HepG2 (cell line): ENCODE results near the gene GK. TPM values are rescaled to one million over a fixed set of nuclear protein-coding genes. Genes with fewer than 3 reads are reported as not detected.

ENCODE experiments used
- EZH2 ChIP-seq: conservative IDR thresholded peaks from 2 replicates; pipeline ENCODE4 v1.6.1; 2012; ENCODE audit warnings: mild to moderate bottlenecking, low read depth, low read length, moderate library complexity
- FOSL1 ChIP-seq: sonication (generic); formaldehyde crosslinking; IDR thresholded peaks from 2 replicates; pipeline ENCODE4 v1.9.0; 2021; ENCODE audit warnings: missing genetic modification reagents, borderline replicate concordance
- FOXA3 ChIP-seq: IDR thresholded peaks from 2 replicates; pipeline ENCODE4 v1.6.1; 2016; ENCODE audit warnings: missing genetic modification reagents, missing compliant biosample characterization
- GMEB2 ChIP-seq: IDR thresholded peaks from 2 replicates; pipeline ENCODE4 v1.6.1; 2016; ENCODE audit warnings: missing biosample characterization, missing genetic modification reagents, low read depth
- GTF3A ChIP-seq: sonication (generic); formaldehyde crosslinking; conservative IDR thresholded peaks from 2 replicates; pipeline ENCODE4 v1.4.0; 2020; ENCODE audit warnings: mild to moderate bottlenecking, missing genetic modification reagents
- IRF2 ChIP-seq: IDR thresholded peaks from 2 replicates; pipeline ENCODE4 v1.6.1; 2018; ENCODE audit warnings: missing genetic modification reagents, missing compliant biosample characterization
- KLF11 ChIP-seq: IDR thresholded peaks from 2 replicates; pipeline ENCODE4 v1.6.1; 2016; ENCODE audit warnings: missing compliant biosample characterization
- NFKBIZ ChIP-seq: IDR thresholded peaks from 2 replicates; pipeline ENCODE4 v1.6.1; 2018; ENCODE audit warnings: missing genetic modification reagents, missing compliant biosample characterization
- NR2F2 ChIP-seq: IDR thresholded peaks from 2 replicates; pipeline ENCODE4 v1.6.1; 2012; ENCODE audit warnings: low read depth, inconsistent platforms, borderline replicate concordance
- PRMT3 ChIP-seq: sonication (generic); formaldehyde crosslinking; IDR thresholded peaks from 2 replicates; pipeline ENCODE4 v1.8.1; 2022; ENCODE audit warnings: low read depth, mild to moderate bottlenecking, moderate library complexity, missing genetic modification reagents, borderline replicate concordance
- RARG ChIP-seq: sonication (generic); formaldehyde crosslinking; IDR thresholded peaks from 2 replicates; pipeline ENCODE4 v1.4.0; 2020; ENCODE audit warnings: low read depth, mild to moderate bottlenecking, missing genetic modification reagents
- SIX4 ChIP-seq: sonication (generic); formaldehyde crosslinking; IDR thresholded peaks from 2 replicates; pipeline ENCODE4 v1.4.0; 2020; ENCODE audit warnings: missing genetic modification reagents
- SMARCC2 ChIP-seq: fragments of 450-650 bp; IDR thresholded peaks from 2 replicates; pipeline ENCODE4 v1.6.1; 2017; ENCODE audit warnings: antibody characterized with exemption, mild to moderate bottlenecking
- TEAD2 ChIP-seq: sonication (generic); formaldehyde crosslinking; IDR thresholded peaks from 2 replicates; pipeline ENCODE4 v1.9.0; 2021; ENCODE audit warnings: missing genetic modification reagents
- WIZ ChIP-seq: sonication (generic); formaldehyde crosslinking; IDR thresholded peaks from 2 replicates; pipeline ENCODE4 v1.5.1; 2020; ENCODE audit warnings: mild to moderate bottlenecking, missing genetic modification reagents
- ZFP62 ChIP-seq: sonication (generic); formaldehyde crosslinking; IDR thresholded peaks from 2 replicates; pipeline ENCODE4 v1.4.0; 2020; ENCODE audit warnings: missing genetic modification reagents
- ZNF263 ChIP-seq: sonication (generic); formaldehyde crosslinking; IDR thresholded peaks from 2 replicates; pipeline ENCODE4 v1.4.0; 2020; ENCODE audit warnings: missing genetic modification reagents
- ZNF335 ChIP-seq: sonication (generic); formaldehyde crosslinking; IDR thresholded peaks from 2 replicates; pipeline ENCODE4 v1.4.0; 2020; ENCODE audit warnings: missing genetic modification reagents
- ZNF44 ChIP-seq: sonication (generic); formaldehyde crosslinking; IDR thresholded peaks from 2 replicates; pipeline ENCODE4 v1.5.1; 2020; ENCODE audit warnings: mild to moderate bottlenecking, missing genetic modification reagents
- ZNF562 ChIP-seq: sonication (generic); formaldehyde crosslinking; IDR thresholded peaks from 2 replicates; pipeline ENCODE4 v1.8.0; 2022; ENCODE audit warnings: missing genetic modification reagents, borderline replicate concordance
- ZNF670 ChIP-seq: sonication (generic); formaldehyde crosslinking; IDR thresholded peaks from 2 replicates; pipeline ENCODE4 v1.8.0; 2022; ENCODE audit warnings: mild to moderate bottlenecking, missing genetic modification reagents, borderline replicate concordance
- ZNF674 ChIP-seq: sonication (generic); formaldehyde crosslinking; IDR thresholded peaks from 2 replicates; pipeline ENCODE4 v1.5.0; 2020; ENCODE audit warnings: low read depth, mild to moderate bottlenecking, missing genetic modification reagents
- ZNF678 ChIP-seq: sonication (generic); formaldehyde crosslinking; IDR thresholded peaks from 2 replicates; pipeline ENCODE4 v1.4.0; 2020; ENCODE audit warnings: mild to moderate bottlenecking, missing genetic modification reagents
- polyA plus RNA-seq, 8 experiments: library from polyadenylated mRNA; depleted of rRNA in 3 of 8; stranded (reverse) in 7 of 8; unstranded in 1 of 8; fragments of >200 nt; fragmentation: Illumina TruSeq in 4 of 8; extraction: Trizol in 4 of 8; gene quantifications; 2 replicates each; pipeline versions ENCODE4 v1.2.1 to v1.2.3, GENCODE V29; 2011 to 2016; ENCODE audit warnings: low read depth in 4 of 8, missing spikeins in 1 of 8, mixed read lengths in 1 of 8; ENCODE audit not compliant: insufficient read depth in 1 of 8
- total RNA-seq, 5 experiments: library from RNA; depleted of rRNA; stranded (reverse); fragments of >200 nt; fragmentation: Illumina TruSeq; extraction: Trizol; gene quantifications; 2 replicates each; pipeline ENCODE4 v1.2.3, GENCODE V29; 2016; ENCODE audit warnings: low read depth in 1 of 5
- TF ChIP-seq, protein P1 (sequence below): sonication (generic); formaldehyde crosslinking; IDR thresholded peaks from 2 replicates; pipeline ENCODE4 v1.5.1; 2020; ENCODE audit warnings: missing genetic modification reagents, mild to moderate bottlenecking, borderline replicate concordance
- TF ChIP-seq, protein P2 (sequence below): sonication (generic); formaldehyde crosslinking; conservative IDR thresholded peaks from 2 replicates; pipeline ENCODE4 v1.4.0; 2020; ENCODE audit warnings: missing genetic modification reagents
- TF ChIP-seq, protein P3 (sequence below): sonication (generic); formaldehyde crosslinking; IDR thresholded peaks from 2 replicates; pipeline ENCODE4 v1.5.0; 2020; ENCODE audit warnings: missing genetic modification reagents, mild to moderate bottlenecking, borderline replicate concordance
- TF ChIP-seq, protein P4 (sequence below): sonication (generic); formaldehyde crosslinking; IDR thresholded peaks from 2 replicates; pipeline ENCODE4 v1.5.1; 2020; ENCODE audit warnings: missing genetic modification reagents, mild to moderate bottlenecking, borderline replicate concordance

Gene GK
- total and polyA plus RNA-seq, 2 of the 13 experiments (the other 11 are each of a cell fraction or from before 2014, with no cell fraction given): 64.2 to 265 TPM

GRCh38 chrX:30642642-30643041 is 10.6 kb upstream of the GK start (continued):
- TF ChIP-seq ZNF678 (CRISPR knock-in tag) (no peak), SIX4 (CRISPR knock-in tag) (no peak), GTF3A (CRISPR knock-in tag) (no peak), FOSL1 (no peak), RARG (CRISPR knock-in tag) (no peak), FOXA3 (0 out of 2 replicates have a peak, but pooled peaks have one; percentile 16), NFKBIZ (CRISPR knock-in tag) (no peak), ZNF674 (CRISPR knock-in tag) (no peak), TEAD2 (CRISPR knock-in tag) (no peak), ZNF670 (CRISPR knock-in tag) (no peak), ZNF263 (peak; percentile 57), SMARCC2 (no peak), GMEB2 (no peak), WIZ (no peak), PRMT3 (CRISPR knock-in tag) (no peak), ZNF562 (no peak), KLF11 (CRISPR knock-in tag) (no peak), ZFP62 (CRISPR knock-in tag) (no peak), IRF2 (CRISPR knock-in tag) (no peak), NR2F2 (0 out of 2 replicates have a peak, but pooled peaks have one; percentile 54), EZH2 (no peak), ZNF335 (CRISPR knock-in tag) (no peak), ZNF44 (CRISPR knock-in tag) (no peak)
- TF ChIP-seq, protein P1, sequence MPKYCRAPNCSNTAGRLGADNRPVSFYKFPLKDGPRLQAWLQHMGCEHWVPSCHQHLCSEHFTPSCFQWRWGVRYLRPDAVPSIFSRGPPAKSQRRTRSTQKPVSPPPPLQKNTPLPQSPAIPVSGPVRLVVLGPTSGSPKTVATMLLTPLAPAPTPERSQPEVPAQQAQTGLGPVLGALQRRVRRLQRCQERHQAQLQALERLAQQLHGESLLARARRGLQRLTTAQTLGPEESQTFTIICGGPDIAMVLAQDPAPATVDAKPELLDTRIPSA: no peak
- TF ChIP-seq, protein P2, sequence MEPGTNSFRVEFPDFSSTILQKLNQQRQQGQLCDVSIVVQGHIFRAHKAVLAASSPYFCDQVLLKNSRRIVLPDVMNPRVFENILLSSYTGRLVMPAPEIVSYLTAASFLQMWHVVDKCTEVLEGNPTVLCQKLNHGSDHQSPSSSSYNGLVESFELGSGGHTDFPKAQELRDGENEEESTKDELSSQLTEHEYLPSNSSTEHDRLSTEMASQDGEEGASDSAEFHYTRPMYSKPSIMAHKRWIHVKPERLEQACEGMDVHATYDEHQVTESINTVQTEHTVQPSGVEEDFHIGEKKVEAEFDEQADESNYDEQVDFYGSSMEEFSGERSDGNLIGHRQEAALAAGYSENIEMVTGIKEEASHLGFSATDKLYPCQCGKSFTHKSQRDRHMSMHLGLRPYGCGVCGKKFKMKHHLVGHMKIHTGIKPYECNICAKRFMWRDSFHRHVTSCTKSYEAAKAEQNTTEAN (CRISPR knock-in tag): no peak
- TF ChIP-seq, protein P3, sequence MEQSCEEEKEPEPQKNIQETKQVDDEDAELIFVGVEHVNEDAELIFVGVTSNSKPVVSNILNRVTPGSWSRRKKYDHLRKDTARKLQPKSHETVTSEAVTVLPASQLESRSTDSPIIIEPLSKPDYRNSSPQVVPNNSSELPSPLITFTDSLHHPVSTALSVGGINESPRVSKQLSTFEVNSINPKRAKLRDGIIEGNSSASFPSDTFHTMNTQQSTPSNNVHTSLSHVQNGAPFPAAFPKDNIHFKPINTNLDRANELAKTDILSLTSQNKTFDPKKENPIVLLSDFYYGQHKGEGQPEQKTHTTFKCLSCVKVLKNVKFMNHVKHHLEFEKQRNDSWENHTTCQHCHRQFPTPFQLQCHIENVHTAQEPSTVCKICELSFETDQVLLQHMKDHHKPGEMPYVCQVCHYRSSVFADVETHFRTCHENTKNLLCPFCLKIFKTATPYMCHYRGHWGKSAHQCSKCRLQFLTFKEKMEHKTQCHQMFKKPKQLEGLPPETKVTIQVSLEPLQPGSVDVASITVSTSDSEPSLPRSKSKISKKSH (CRISPR knock-in tag): no peak
- TF ChIP-seq, protein P4, sequence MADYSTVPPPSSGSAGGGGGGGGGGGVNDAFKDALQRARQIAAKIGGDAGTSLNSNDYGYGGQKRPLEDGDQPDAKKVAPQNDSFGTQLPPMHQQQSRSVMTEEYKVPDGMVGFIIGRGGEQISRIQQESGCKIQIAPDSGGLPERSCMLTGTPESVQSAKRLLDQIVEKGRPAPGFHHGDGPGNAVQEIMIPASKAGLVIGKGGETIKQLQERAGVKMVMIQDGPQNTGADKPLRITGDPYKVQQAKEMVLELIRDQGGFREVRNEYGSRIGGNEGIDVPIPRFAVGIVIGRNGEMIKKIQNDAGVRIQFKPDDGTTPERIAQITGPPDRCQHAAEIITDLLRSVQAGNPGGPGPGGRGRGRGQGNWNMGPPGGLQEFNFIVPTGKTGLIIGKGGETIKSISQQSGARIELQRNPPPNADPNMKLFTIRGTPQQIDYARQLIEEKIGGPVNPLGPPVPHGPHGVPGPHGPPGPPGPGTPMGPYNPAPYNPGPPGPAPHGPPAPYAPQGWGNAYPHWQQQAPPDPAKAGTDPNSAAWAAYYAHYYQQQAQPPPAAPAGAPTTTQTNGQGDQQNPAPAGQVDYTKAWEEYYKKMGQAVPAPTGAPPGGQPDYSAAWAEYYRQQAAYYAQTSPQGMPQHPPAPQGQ (CRISPR knock-in tag): no peak
